NCI-H2171 (cell line): Measurements from ENCODE around the gene ARHGEF3.
A peak's percentile ranks its signal among the peaks of the same experiment; 100 is the strongest.

ENCODE experiments used
- DNase-seq: peaks from one replicate; lab custom pipeline; 2025; lab: John Stamatoyannopoulos, UW

Gene ARHGEF3

GRCh38 chr3:56822501-56822900, 20.8 kb upstream of the ARHGEF3 start:
- no peak for DNase-seq

- DNase-seq = no peak
Measured at GRCh38 chr3:56819016-56819809, 17.5 kb upstream of the ARHGEF3 start.

- DNase-seq = no peak
Measured at GRCh38 chr3:56818156-56818985, 16.6 kb upstream of the ARHGEF3 start.

GRCh38 chr3:56817646-56818045, 15.9 kb upstream of the ARHGEF3 start:
- no peak for DNase-seq

GRCh38 chr3:56816061-56816460, 14.3 kb upstream of the ARHGEF3 start:
- no peak for DNase-seq

- DNase-seq = no peak
Measured at GRCh38 chr3:56815589-56815988, 13.8 kb upstream of the ARHGEF3 start.

- no peak for DNase-seq
Measured at GRCh38 chr3:56813653-56813960, 11.9 kb upstream of the ARHGEF3 start.

- no peak for DNase-seq
Measured at GRCh38 chr3:56812754-56813652, 11.3 kb upstream of the ARHGEF3 start.

- DNase-seq = no peak
Measured at GRCh38 chr3:56811546-56812202, 9.9 kb upstream of the ARHGEF3 start.

- peak; percentile 40 for DNase-seq
Measured at GRCh38 chr3:56810577-56811545, 9.1 kb upstream of the ARHGEF3 start.

- no peak for DNase-seq
Measured at GRCh38 chr3:56806407-56806806, 4.7 kb upstream of the ARHGEF3 start.

- no peak for DNase-seq
Measured at GRCh38 chr3:56802790-56803189, 1.0 kb upstream of the ARHGEF3 start.

GRCh38 chr3:56802378-56802745, 613 bp upstream of the ARHGEF3 start:
- no peak for DNase-seq

- no peak for DNase-seq
Measured at GRCh38 chr3:56800832-56801661, 702 bp downstream of the ARHGEF3 start.

GRCh38 chr3:56800130-56800831, 1.5 kb downstream of the ARHGEF3 start:
- no peak for DNase-seq

- DNase-seq = peak; percentile 21
Measured at GRCh38 chr3:56799251-56799882, 2.4 kb downstream of the ARHGEF3 start.

GRCh38 chr3:56796996-56797395, 4.8 kb downstream of the ARHGEF3 start:
- no peak for DNase-seq

- DNase-seq = no peak
Measured at GRCh38 chr3:56796202-56796601, 5.5 kb downstream of the ARHGEF3 start.

GRCh38 chr3:56795829-56796185, 5.9 kb downstream of the ARHGEF3 start:
- no peak for DNase-seq
